ENCODE results near the gene APEH.

DNA sequence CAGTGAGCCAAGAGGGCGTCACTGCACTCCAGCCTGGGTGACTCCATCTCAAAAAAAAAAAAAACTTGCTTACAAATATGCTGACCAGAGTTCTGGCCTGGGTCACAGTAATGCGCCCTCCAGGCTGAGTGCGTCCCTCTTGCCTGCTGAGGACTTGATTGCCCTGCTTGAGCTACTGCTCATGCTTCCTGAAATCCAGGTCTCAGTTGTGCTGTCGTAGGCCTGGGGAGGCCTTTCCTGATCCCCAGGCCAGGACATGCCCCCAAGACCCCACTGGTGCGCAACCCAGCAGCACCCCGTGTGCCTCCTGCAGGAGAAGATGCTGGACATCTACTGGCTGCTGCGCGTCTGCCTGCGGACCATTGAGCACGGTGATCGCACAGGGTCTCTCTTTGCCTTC lies 38.0 kb downstream of the APEH start:
- TF ChIP-seq, protein P1, sequence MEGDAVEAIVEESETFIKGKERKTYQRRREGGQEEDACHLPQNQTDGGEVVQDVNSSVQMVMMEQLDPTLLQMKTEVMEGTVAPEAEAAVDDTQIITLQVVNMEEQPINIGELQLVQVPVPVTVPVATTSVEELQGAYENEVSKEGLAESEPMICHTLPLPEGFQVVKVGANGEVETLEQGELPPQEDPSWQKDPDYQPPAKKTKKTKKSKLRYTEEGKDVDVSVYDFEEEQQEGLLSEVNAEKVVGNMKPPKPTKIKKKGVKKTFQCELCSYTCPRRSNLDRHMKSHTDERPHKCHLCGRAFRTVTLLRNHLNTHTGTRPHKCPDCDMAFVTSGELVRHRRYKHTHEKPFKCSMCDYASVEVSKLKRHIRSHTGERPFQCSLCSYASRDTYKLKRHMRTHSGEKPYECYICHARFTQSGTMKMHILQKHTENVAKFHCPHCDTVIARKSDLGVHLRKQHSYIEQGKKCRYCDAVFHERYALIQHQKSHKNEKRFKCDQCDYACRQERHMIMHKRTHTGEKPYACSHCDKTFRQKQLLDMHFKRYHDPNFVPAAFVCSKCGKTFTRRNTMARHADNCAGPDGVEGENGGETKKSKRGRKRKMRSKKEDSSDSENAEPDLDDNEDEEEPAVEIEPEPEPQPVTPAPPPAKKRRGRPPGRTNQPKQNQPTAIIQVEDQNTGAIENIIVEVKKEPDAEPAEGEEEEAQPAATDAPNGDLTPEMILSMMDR (IDR thresholded peaks at IDR 0.05; ENCODE audit: poor library complexity, severe bottlenecking) = no peak
- TF ChIP-seq POLR2AphosphoS5 (IDR thresholded peaks at IDR 0.05) (no peak), MXI1 (conservative IDR thresholded peaks at IDR 0.05; ENCODE audit: poor library complexity, severe bottlenecking) (no peak), SMC3 (conservative IDR thresholded peaks at IDR 0.05; ENCODE audit: poor library complexity) (no peak), EP300 (conservative IDR thresholded peaks at IDR 0.05; ENCODE audit: poor library complexity, severe bottlenecking) (no peak), RAD21 (conservative IDR thresholded peaks at IDR 0.05) (no peak)

Measured in neural cell (in vitro differentiated cells).